ENCODE measurements around the gene HNRNPUL2. TPM values are rescaled to one million over a fixed set of nuclear protein-coding genes. Genes with fewer than 3 reads are reported as not detected.

The HNRNPUL2 gene
- total and polyA plus RNA-seq, 2 donors (not counting 1 experiment from before 2014, with no cell fraction given): 14.5 to 18.8 TPM

DNA sequence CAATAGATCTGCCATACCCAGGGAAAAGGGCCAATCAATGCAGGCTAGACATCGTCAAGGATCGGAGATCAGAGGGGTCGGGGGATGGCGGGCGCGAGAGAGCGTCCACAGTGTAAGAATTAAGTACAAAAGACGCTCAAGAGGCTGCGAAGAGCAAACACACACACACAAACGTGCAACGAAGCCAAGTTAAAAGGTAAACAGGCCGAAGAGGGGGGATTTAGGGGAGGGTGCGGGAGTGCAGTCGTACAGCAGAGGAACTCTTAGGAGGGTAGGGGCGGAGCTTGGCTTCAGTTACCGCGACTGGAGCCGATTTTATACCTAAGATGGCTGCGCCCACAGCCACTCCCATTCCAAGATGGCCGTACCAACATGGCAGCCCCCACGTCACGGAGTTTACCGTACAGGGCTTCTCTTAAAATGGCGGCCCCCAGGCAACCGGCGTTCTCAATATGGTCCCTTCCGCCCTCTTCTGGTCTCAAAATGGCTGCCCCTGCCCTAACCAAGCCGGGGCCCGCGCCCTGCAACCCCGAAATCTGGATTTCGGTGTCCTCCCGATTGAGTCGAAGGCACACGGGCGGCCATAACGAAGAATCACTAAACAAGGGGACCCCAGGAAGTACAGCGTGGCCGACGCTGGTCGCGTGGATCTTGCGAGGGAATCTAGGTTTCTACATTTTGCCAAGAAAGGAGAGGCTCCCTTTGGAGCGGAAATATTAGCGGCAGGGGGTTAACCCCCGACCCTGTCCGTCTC is 17.8 kb downstream of the HNRNPUL2 start:
- peak overlapping the region; percentile 59 for H3K9ac ChIP-seq (ENCODE audit: insufficient read depth, low read length)
- peak; percentile 97 to 98 for DNase-seq (ENCODE audit: low read depth in 2 of 2)
- peak overlapping the region; percentile 95 for H3K4me2 ChIP-seq (ENCODE audit: extremely low read depth, insufficient read depth, low read length)
- peaks cover 17% of the 10 kb centered on the region for H3K36me3 ChIP-seq (ENCODE audit: control insufficient read depth, insufficient read depth, low read length)
- H3K27ac ChIP-seq (ENCODE audit: insufficient read depth, low read length): peak overlapping the region; percentile 93
- peak overlapping the region; percentile 83 for H2AFZ ChIP-seq (ENCODE audit: low read length)
- H3K4me3 ChIP-seq (replicated peaks in 1 of 4; ENCODE audit: control extremely low read depth in 1 of 4, insufficient read depth in 1 of 4, low read depth in 3 of 4, low read length in 4 of 4): peak overlapping the region; percentile 25 to 66 (median 48)
- H3K4me1 ChIP-seq (ENCODE audit: control insufficient read depth, extremely low read depth, insufficient read depth, low read length): peaks cover 26% of the 10 kb centered on the region
- peaks cover 3% of the 10 kb centered on the region for H3K79me2 ChIP-seq (ENCODE audit: control insufficient read depth, insufficient read depth, low read length)
- H4K20me1 ChIP-seq (ENCODE audit: control insufficient read depth, extremely low read depth, insufficient read depth, low read length): no peaks in the 10 kb centered on the region
- H3K9me3 ChIP-seq (ENCODE audit: control insufficient read depth, insufficient read depth, low read depth, low read length): no peaks in the 10 kb centered on the region
- TF ChIP-seq, protein P1, sequence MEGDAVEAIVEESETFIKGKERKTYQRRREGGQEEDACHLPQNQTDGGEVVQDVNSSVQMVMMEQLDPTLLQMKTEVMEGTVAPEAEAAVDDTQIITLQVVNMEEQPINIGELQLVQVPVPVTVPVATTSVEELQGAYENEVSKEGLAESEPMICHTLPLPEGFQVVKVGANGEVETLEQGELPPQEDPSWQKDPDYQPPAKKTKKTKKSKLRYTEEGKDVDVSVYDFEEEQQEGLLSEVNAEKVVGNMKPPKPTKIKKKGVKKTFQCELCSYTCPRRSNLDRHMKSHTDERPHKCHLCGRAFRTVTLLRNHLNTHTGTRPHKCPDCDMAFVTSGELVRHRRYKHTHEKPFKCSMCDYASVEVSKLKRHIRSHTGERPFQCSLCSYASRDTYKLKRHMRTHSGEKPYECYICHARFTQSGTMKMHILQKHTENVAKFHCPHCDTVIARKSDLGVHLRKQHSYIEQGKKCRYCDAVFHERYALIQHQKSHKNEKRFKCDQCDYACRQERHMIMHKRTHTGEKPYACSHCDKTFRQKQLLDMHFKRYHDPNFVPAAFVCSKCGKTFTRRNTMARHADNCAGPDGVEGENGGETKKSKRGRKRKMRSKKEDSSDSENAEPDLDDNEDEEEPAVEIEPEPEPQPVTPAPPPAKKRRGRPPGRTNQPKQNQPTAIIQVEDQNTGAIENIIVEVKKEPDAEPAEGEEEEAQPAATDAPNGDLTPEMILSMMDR (conservative IDR thresholded peaks at IDR 0.05 in 1 of 2, IDR thresholded peaks at IDR 0.05 in 1 of 2; ENCODE audit: low read depth in 1 of 2, low read length in 2 of 2): no peak
- no peak for TF ChIP-seq EZH2 (IDR thresholded peaks at IDR 0.05; ENCODE audit: low read length, missing control alignments)
- no peaks in the 10 kb centered on the region for H3K27me3 ChIP-seq (ENCODE audit: control insufficient read depth, insufficient read depth, low read length)

DNA sequence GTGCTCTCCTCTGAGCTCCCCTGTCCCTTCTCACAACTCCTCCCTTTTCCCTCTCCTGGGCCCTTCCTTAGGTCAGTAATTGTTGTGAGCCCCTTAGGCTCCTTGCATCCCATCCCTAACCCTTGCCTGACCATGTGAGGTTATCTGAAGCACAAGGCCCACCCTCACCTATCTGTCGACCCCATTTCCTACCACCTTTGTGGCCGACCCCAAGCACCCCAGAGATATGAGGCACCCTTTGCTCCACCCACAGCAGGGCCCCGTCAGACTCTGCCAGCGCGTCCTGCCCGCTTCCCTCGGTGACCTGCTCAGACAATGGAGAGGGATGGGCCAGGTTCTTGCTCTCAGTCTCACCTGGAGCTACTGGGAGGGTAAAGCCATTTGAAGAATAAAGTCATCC is 18.5 kb downstream of the HNRNPUL2 start:
- peak overlapping the region; percentile 25 to 66 (median 46) for H3K4me3 ChIP-seq (replicated peaks in 1 of 4; ENCODE audit: control extremely low read depth in 1 of 4, insufficient read depth in 1 of 4, low read depth in 3 of 4, low read length in 4 of 4)
- TF ChIP-seq, protein P1 (conservative IDR thresholded peaks at IDR 0.05 in 1 of 2, IDR thresholded peaks at IDR 0.05 in 1 of 2; ENCODE audit: low read depth in 1 of 2, low read length in 2 of 2): no peak
- no peak for TF ChIP-seq EZH2 (IDR thresholded peaks at IDR 0.05; ENCODE audit: low read length, missing control alignments)

DNA sequence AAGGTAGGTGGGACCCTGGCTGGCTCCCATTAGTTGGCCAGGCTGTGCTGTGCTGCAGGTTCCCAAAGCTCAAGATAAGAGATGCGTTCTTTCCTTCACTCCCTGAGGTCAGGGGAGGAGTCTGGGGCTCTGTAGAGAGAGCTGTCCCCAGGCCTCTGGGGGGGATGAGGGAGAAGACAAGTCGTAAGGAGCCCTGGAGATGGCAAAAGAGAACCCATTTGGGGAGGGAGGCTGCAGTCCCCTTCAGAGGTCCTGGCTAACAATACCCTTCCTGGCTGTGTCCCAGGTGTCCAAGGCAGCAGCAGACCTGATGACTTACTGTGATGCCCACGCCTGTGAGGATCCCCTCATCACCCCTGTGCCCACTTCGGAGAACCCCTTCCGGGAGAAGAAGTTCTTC is 18.9 kb downstream of the HNRNPUL2 start:
- no peak for TF ChIP-seq EZH2 (IDR thresholded peaks at IDR 0.05; ENCODE audit: low read length, missing control alignments)
- TF ChIP-seq, protein P1 (conservative IDR thresholded peaks at IDR 0.05 in 1 of 2, IDR thresholded peaks at IDR 0.05 in 1 of 2; ENCODE audit: low read depth in 1 of 2, low read length in 2 of 2): no peak
- Histone ChIP-seq H3K79me2 (ENCODE audit: control insufficient read depth, insufficient read depth, low read length) (no peaks in the 10 kb centered on the region), H3K27me3 (ENCODE audit: control insufficient read depth, insufficient read depth, low read length) (no peaks in the 10 kb centered on the region), H4K20me1 (ENCODE audit: control insufficient read depth, extremely low read depth, insufficient read depth, low read length) (no peaks in the 10 kb centered on the region), H3K4me3 (replicated peaks in 1 of 4; ENCODE audit: control extremely low read depth in 1 of 4, insufficient read depth in 1 of 4, low read depth in 3 of 4, low read length in 4 of 4) (peak overlapping the region in 1 of 4 experiments; percentile 63), H3K9ac (ENCODE audit: insufficient read depth, low read length) (no peak overlapping the region), H3K36me3 (ENCODE audit: control insufficient read depth, insufficient read depth, low read length) (peaks cover 13% of the 10 kb centered on the region), H3K4me1 (ENCODE audit: control insufficient read depth, extremely low read depth, insufficient read depth, low read length) (peaks cover 24% of the 10 kb centered on the region), H3K4me2 (ENCODE audit: extremely low read depth, insufficient read depth, low read length) (peak overlapping the region; percentile 95), H3K9me3 (ENCODE audit: control insufficient read depth, insufficient read depth, low read depth, low read length) (no peaks in the 10 kb centered on the region), H3K27ac (ENCODE audit: insufficient read depth, low read length) (peak overlapping the region; percentile 93), H2AFZ (ENCODE audit: low read length) (no peak overlapping the region)
- DNase-seq (ENCODE audit: low read depth in 2 of 2): no peak

More for the DNA sequence above, 18.5 kb downstream of the HNRNPUL2 start:
- DNase-seq (ENCODE audit: low read depth in 2 of 2): no peak
- peaks cover 25% of the 10 kb centered on the region for H3K4me1 ChIP-seq (ENCODE audit: control insufficient read depth, extremely low read depth, insufficient read depth, low read length)
- no peaks in the 10 kb centered on the region for H3K27me3 ChIP-seq (ENCODE audit: control insufficient read depth, insufficient read depth, low read length)
- peak overlapping the region; percentile 5 for H3K9ac ChIP-seq (ENCODE audit: insufficient read depth, low read length)
- peaks cover 13% of the 10 kb centered on the region for H3K36me3 ChIP-seq (ENCODE audit: control insufficient read depth, insufficient read depth, low read length)
- no peaks in the 10 kb centered on the region for H4K20me1 ChIP-seq (ENCODE audit: control insufficient read depth, extremely low read depth, insufficient read depth, low read length)
- no peaks in the 10 kb centered on the region for H3K9me3 ChIP-seq (ENCODE audit: control insufficient read depth, insufficient read depth, low read depth, low read length)
- H2AFZ ChIP-seq (ENCODE audit: low read length): peak overlapping the region; percentile 32
- peak overlapping the region; percentile 93 for H3K27ac ChIP-seq (ENCODE audit: insufficient read depth, low read length)
- peak overlapping the region; percentile 95 for H3K4me2 ChIP-seq (ENCODE audit: extremely low read depth, insufficient read depth, low read length)
- H3K79me2 ChIP-seq (ENCODE audit: control insufficient read depth, insufficient read depth, low read length): no peaks in the 10 kb centered on the region
